ENCODE measurements around the gene MAL.

The MAL gene

DNA sequence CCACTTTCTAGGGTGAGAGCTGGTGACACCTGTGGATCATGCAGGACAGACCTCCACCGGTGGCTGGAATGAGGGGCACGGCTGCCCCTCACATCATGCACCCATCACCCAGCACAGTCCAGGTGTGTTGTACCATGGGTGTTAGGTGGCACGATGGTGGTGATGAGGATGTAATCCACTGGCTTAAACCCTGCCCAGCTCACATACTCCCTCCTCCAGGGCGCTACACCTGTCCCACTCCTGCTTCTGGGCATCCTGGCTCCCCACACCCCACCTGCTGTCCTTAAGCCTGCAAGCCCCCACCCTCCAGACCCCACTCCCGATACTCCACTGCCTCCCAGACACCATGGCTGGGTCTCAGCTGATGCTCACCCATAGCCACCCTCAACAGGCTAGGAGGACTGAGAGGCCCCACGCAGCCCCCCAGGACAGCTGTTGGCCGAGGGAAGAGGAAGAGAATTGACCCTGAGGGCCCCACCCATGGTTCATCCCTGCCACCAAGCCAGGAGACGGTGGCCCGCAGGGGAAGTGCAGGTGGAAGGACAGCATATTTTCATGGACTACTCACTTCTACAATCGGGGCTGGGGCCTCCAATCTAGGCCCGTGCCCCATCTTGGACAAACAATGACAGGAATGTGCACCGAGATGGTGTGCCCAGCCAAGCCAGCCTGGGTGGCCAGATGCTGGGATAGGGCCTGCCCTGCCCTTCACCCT, 34.3 kb downstream of the MAL start:
- DNase-seq (ENCODE audit: low read depth), result no peak
- no peak overlapping the region for H3K4me3 ChIP-seq (ENCODE audit: low read length)
- TF ChIP-seq, protein P1, sequence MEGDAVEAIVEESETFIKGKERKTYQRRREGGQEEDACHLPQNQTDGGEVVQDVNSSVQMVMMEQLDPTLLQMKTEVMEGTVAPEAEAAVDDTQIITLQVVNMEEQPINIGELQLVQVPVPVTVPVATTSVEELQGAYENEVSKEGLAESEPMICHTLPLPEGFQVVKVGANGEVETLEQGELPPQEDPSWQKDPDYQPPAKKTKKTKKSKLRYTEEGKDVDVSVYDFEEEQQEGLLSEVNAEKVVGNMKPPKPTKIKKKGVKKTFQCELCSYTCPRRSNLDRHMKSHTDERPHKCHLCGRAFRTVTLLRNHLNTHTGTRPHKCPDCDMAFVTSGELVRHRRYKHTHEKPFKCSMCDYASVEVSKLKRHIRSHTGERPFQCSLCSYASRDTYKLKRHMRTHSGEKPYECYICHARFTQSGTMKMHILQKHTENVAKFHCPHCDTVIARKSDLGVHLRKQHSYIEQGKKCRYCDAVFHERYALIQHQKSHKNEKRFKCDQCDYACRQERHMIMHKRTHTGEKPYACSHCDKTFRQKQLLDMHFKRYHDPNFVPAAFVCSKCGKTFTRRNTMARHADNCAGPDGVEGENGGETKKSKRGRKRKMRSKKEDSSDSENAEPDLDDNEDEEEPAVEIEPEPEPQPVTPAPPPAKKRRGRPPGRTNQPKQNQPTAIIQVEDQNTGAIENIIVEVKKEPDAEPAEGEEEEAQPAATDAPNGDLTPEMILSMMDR (conservative IDR thresholded peaks at IDR 0.05; ENCODE audit: low read length), result no peak

DNA sequence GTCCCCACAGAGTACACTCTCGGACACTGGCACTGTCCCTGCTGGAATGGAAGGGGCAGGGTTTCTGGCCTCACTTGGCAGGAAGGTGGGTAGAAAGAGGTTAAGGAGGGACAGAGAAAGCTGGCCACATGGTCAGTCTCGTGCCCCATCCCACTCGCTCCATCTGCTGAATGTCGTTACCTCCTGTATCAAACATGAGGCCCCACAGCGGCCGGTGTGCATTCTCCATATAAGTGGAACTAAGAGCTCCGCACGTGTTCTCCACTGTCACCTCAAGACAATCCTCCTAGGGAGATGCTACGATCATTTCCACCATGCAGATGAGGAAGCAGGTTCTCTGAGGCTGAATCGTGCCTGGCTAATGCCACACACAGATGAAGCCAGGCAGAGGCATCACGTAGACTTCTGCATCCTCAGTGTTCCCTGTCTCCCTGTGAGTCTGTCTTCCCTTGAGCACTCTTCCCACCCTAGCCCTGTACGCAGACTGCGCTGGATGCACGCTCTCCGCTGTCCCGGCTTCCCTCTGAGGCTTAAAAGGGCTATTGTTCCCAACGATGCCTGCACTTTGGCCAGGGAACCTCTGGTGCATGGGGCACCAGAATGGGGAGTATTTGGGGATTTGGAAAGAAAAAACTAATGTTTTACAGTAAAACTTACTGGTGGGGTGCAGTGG, 35.1 kb downstream of the MAL start:
- no peak overlapping the region for H3K4me3 ChIP-seq (ENCODE audit: low read length)
- TF ChIP-seq, protein P1 (conservative IDR thresholded peaks at IDR 0.05; ENCODE audit: low read length), result no peak
- no peak for DNase-seq (ENCODE audit: low read depth)

DNA sequence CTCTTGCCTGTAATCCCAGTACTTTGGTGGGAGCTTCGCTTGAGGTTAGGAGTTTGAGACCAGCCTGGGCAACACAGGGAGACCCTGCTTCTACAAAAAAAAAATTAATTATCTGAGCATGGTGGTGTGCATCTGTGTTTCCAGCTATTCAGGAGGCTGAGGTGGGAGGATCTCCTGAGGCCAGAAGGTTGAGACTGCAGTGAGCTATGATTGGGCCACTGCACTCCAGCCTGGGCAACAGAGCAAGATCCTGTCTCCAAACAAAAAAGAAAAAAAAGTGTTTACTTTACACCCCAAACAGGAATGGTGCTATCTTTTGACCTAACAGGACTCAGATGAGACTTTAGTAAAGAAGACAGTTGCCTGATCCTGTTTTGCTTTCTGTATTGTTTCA, 35.6 kb downstream of the MAL start:
- no peak for DNase-seq (ENCODE audit: low read depth)
- TF ChIP-seq, protein P1 (conservative IDR thresholded peaks at IDR 0.05; ENCODE audit: low read length), result no peak
- no peak overlapping the region for H3K4me3 ChIP-seq (ENCODE audit: low read length)

DNA sequence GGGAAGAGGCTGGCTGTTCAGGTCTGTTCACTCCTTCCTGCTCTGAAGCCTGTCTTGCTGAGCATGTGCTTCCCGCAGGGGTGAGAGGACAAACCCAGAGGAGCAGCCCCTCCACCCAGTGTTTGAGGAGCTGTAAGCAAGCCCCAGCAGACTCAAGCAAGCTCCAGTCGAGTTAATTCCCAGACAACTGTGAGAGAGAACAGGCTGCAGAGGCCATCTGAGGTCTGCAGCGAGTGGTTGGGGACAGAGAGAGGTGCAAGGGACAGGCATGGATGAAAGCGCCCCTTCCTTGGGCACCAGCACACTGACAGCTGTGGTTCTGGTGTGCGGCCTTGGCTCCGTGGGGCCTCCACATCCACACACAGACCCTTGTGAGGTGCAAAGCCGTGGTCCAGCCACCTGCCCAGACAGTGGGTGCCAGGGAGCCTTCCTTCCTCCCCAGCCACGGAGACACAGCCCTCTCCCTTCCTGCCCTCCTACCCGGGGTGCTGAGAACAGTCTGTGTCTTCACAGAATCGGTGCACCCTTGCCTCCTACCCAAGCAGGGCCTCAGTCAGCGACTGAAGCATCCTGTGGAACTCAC, 36.2 kb downstream of the MAL start:
- no peak overlapping the region for H3K4me3 ChIP-seq (ENCODE audit: low read length)
- TF ChIP-seq, protein P1 (conservative IDR thresholded peaks at IDR 0.05; ENCODE audit: low read length), result no peak
- DNase-seq (ENCODE audit: low read depth), result no peak

DNA sequence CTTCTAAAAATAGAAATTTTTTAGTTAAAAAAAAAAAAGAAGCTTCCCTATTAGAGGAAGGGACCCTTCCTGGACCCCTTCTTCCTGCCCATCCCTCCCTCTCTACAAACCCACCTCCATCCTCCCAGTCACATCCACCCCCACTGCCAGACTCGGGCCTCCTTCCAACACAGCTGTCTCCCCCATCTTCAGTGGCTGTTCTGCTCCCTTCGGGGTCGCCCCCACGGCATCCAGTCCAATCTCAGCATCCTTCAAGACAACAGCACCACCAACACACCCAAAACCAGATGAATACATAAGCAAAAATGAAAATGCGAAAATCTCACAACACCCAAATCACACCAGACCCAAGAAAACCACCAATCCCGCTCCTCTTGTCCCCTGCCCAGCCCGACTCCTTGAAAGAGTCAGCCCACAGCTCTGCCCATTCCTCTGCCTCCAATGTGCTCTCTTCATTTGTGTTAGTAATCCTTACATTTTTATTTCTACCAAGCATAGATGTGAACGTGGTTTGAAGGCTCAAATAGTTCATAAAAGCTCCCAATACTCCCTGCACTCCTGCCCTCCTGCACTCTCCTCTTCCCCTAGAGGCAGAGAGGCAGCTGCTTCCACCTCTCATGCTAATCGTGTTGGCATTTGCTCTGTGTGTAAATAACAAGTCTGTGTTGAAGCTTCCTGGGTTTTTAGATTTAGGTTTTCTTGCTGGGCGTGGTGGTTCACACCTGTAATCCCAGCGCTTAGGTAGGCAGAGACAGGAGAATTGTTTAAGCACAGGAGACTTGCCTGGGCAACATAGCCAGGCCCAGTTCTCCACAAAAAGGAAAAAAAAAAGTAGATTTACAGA, 37.0 kb downstream of the MAL start:
- DNase-seq (ENCODE audit: low read depth), result no peak
- TF ChIP-seq, protein P1 (conservative IDR thresholded peaks at IDR 0.05; ENCODE audit: low read length), result no peak
- no peak overlapping the region for H3K4me3 ChIP-seq (ENCODE audit: low read length)

DNA sequence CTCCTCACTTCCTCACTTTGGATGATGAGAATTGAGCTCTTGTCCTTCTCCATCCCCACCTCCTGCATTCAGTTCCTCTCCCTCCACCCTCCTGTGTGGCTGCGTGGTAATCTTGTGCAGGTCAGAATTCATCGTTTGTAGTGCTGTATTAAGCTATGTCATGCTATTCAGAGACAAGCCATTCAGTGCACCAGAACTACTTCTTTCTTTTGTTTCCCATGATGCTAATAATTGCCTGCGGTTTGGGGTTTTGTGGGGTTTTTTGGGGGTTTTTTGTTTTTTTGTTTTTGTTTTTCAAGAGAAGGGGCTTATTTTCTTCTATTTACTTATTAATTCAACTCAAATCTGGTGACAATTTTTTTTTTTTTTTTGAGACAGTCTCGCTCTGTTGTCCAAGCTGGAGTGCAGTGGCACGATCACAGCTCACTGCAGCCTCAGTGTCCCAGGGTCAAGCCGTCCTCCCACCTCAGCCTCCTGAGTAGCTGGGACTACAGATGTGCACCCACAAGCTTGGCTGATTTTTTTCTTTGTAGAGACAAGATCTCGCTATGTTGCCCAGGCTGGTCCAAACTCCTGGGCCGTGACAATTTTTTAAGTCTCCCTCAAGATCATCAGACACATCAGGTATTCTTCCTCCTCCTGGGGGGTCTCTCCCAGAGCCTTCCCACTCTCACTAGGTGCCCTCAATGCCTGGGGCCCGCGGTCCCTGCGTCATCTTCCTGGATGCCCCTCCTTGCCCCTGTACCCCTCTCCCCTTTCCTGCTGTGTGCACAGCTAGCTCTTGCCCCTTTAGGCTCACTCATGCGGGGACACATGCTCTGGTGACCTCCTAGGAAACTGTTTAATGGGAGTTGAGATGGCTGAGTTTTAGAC, 37.8 kb downstream of the MAL start:
- DNase-seq (ENCODE audit: low read depth), result no peak
- TF ChIP-seq, protein P1 (conservative IDR thresholded peaks at IDR 0.05; ENCODE audit: low read length), result no peak
- no peak overlapping the region for H3K4me3 ChIP-seq (ENCODE audit: low read length)
